GM12878 (cell line): ENCODE results near the gene SLC35G6. TPM values are rescaled to one million over a fixed set of nuclear protein-coding genes. Genes with fewer than 3 reads are reported as not detected.

Experiments used
- ATAC-seq: fragments of 200-7000 bp; cut with Tn5 transposase; 3 replicates; pipeline ENCODE4 v1.9.1; 2020; ENCODE audit warnings: mild to moderate bottlenecking, moderate library complexity
- BruUV-seq: library from RNA; stranded (reverse); fragments of 400-500 nt; replicated peaks from 2 replicates; lab custom pipeline; 2021; lab: Mats Ljungman, UMichigan
- CTCF ChIA-PET: fragments of 300-600 bp; sonication (Branson Sonifier 250); formaldehyde crosslinking; extraction: SDS; loops from one replicate; lab custom pipeline; 2021; ENCODE audit warnings: inconsistent platforms; lab: Yijun Ruan, JAX
- POLR2A ChIA-PET: fragments of 350-600 bp; formaldehyde crosslinking; extraction: SDS; loops from one replicate; lab custom pipeline; 2021; ENCODE audit warnings: inconsistent platforms; lab: Charles Lee
- RAD21 ChIA-PET: fragments of 300-600 bp; sonication (Branson Sonifier 250); formaldehyde crosslinking; loops from one replicate; lab custom pipeline; 2023; ENCODE audit warnings: antibody characterized with exemption; ENCODE audit not compliant: unreplicated experiment; lab: Charles Lee
- SMC1A ChIA-PET: fragments of 300-600 bp; sonication (Branson Sonifier 250); formaldehyde crosslinking; loops from one replicate; lab custom pipeline; 2023; ENCODE audit not compliant: unreplicated experiment, uncharacterized antibody; lab: Charles Lee
- DNase-seq: peaks from one replicate; pipeline ENCODE4 v3.0.0-alpha.2; 2011; ENCODE audit warnings: low read depth, low spot score
- FAIRE-seq: peaks from 3 replicates; lab custom pipeline; 2011; peaks lifted over from hg19 to GRCh38; lab: Jason Lieb, UNC
- H2AFZ ChIP-seq: 2 replicates; pipeline ENCODE4 v1.6.0; 2011; ENCODE audit warnings: low read depth, low read length, control low read depth; ENCODE audit not compliant: control insufficient read depth
- H3K27ac ChIP-seq: 2 replicates; pipeline ENCODE4 v1.5.1; 2011; ENCODE audit warnings: control low read depth; ENCODE audit not compliant: control insufficient read depth, insufficient read depth
- H3K27me3 ChIP-seq, 2 experiments: replicated peaks in 1 of 2; 2 replicates each; pipeline versions ENCODE4 v1.6.0 to v1.6.1; 2011; ENCODE audit warnings: low read length in 1 of 2; ENCODE audit not compliant: control insufficient read depth in 2 of 2, insufficient read depth in 2 of 2
- H3K36me3 ChIP-seq, 2 experiments: 2 replicates each; pipeline ENCODE4 v1.5.1; 2011; ENCODE audit warnings: low read length in 1 of 2; ENCODE audit not compliant: control insufficient read depth in 2 of 2, insufficient read depth in 2 of 2
- H3K4me1 ChIP-seq: 2 replicates; pipeline ENCODE4 v1.6.1; 2011; ENCODE audit warnings: mild to moderate bottlenecking, low read length, moderate library complexity, mixed read lengths; ENCODE audit not compliant: control insufficient read depth, insufficient read depth
- H3K4me2 ChIP-seq: 2 replicates; pipeline ENCODE4 v1.6.0; 2011; ENCODE audit warnings: control low read depth; ENCODE audit not compliant: control insufficient read depth, insufficient read depth
- H3K4me3 ChIP-seq: fragments of 200-600 bp; sonication (generic); 2 replicates; pipeline ENCODE4 v1.5.1; 2016
- H3K79me2 ChIP-seq: 2 replicates; pipeline ENCODE4 v1.6.0; 2011; ENCODE audit warnings: low read length; ENCODE audit not compliant: control insufficient read depth, insufficient read depth
- H3K9ac ChIP-seq: 2 replicates; pipeline ENCODE4 v1.8.0; 2011; ENCODE audit warnings: low read length, control low read depth, mixed read lengths; ENCODE audit not compliant: control insufficient read depth, insufficient read depth
- H3K9me3 ChIP-seq: replicated peaks from 3 replicates; pipeline ENCODE4 v1.5.1; 2011; ENCODE audit warnings: mild to moderate bottlenecking, low read length; ENCODE audit not compliant: control insufficient read depth, insufficient read depth
- H4K20me1 ChIP-seq: 2 replicates; pipeline ENCODE4 v1.6.0; 2011; ENCODE audit not compliant: control insufficient read depth, insufficient read depth
- CBX3 ChIP-seq: fragments of 200-600 bp; sonication (generic); IDR thresholded peaks from 2 replicates; pipeline ENCODE4 v1.6.1; 2016; ENCODE audit warnings: low read depth, borderline replicate concordance
- CTCF ChIP-seq, 3 experiments: IDR thresholded peaks in 2 of 3; conservative IDR thresholded peaks in 1 of 3; 2 replicates each; pipeline ENCODE4 v1.5.1; 2011; ENCODE audit warnings: low read depth in 3 of 3, low read length in 3 of 3, mild to moderate bottlenecking in 3 of 3, control low read depth in 2 of 3, moderate library complexity in 2 of 3, inconsistent platforms in 1 of 3, mixed read lengths in 1 of 3; ENCODE audit not compliant: control insufficient read depth in 2 of 3, insufficient read depth in 1 of 3; ENCODE audit errors: extremely low read depth in 1 of 3
- ESRRA ChIP-seq: IDR thresholded peaks from 2 replicates; pipeline ENCODE4 v1.6.1; 2012; ENCODE audit warnings: mild to moderate bottlenecking, low read length, improper control_type of control experiment
- GATAD2B ChIP-seq: fragments of 450-650 bp; conservative IDR thresholded peaks from 2 replicates; pipeline ENCODE4 v1.6.1; 2017; ENCODE audit warnings: low read depth, mild to moderate bottlenecking, moderate library complexity
- IRF5 ChIP-seq: fragments of 450-650 bp; IDR thresholded peaks from 2 replicates; pipeline ENCODE4 v1.6.1; 2017; ENCODE audit warnings: borderline replicate concordance
- KAT2A ChIP-seq: conservative IDR thresholded peaks from 2 replicates; pipeline ENCODE4 v1.6.1; 2011; ENCODE audit warnings: low read depth, low read length; ENCODE audit not compliant: control insufficient read depth
- MEF2B ChIP-seq: fragments of 450-650 bp; IDR thresholded peaks from 2 replicates; pipeline ENCODE4 v1.6.1; 2018; ENCODE audit warnings: mild to moderate bottlenecking, moderate library complexity; ENCODE audit not compliant: partially characterized antibody, poor library complexity, severe bottlenecking
- NFYB ChIP-seq: IDR thresholded peaks from 2 replicates; pipeline ENCODE4 v1.6.1; 2011; ENCODE audit warnings: low read depth, mild to moderate bottlenecking, low read length, improper control_type of control experiment, moderate library complexity; ENCODE audit not compliant: insufficient read depth
- RBBP5 ChIP-seq: fragments of 200-600 bp; sonication (generic); conservative IDR thresholded peaks from 2 replicates; pipeline ENCODE4 v1.6.1; 2016
- SMAD1 ChIP-seq: fragments of 450-650 bp; IDR thresholded peaks from 2 replicates; pipeline ENCODE4 v1.6.1; 2018; ENCODE audit warnings: mild to moderate bottlenecking, low read depth; ENCODE audit not compliant: partially characterized antibody
- SREBF1 ChIP-seq: IDR thresholded peaks from 2 replicates; pipeline ENCODE4 v1.6.1; 2012; ENCODE audit warnings: mild to moderate bottlenecking, low read length
- SRF ChIP-seq, 2 experiments: IDR thresholded peaks; 2 replicates each; pipeline ENCODE4 v1.6.1; 2011; ENCODE audit warnings: low read depth in 2 of 2, low read length in 2 of 2, mild to moderate bottlenecking in 1 of 2, moderate library complexity in 1 of 2
- TCF12 ChIP-seq: IDR thresholded peaks from 2 replicates; pipeline ENCODE4 v1.6.1; 2011; ENCODE audit warnings: low read depth, mild to moderate bottlenecking, low read length
- TCF7 ChIP-seq: IDR thresholded peaks from 2 replicates; pipeline ENCODE4 v1.6.1; 2014; ENCODE audit warnings: antibody characterized with exemption, borderline replicate concordance
- YY1 ChIP-seq: IDR thresholded peaks from 2 replicates; pipeline ENCODE4 v1.6.1; 2011; ENCODE audit warnings: low read depth, mild to moderate bottlenecking, low read length
- ZNF274 ChIP-seq: IDR thresholded peaks from one replicate; pipeline ENCODE4 v1.8.0; 2011; ENCODE audit not compliant: insufficient read length, insufficient read depth
- WGBS: methylation state at CpG from one replicate; pipeline ENCODE4 v1.1.6; 2016; ENCODE audit warnings: low lambda C conversion rate; ENCODE audit not compliant: insufficient replicate concordance, insufficient coverage; ENCODE audit errors: missing lambda C conversion rate; 5-methylcytosine and 5-hydroxymethylcytosine counted together
- in situ Hi-C: fragments of 300-500 bp; cut with MboI; formaldehyde crosslinking; loops from 9 replicates; pipeline ENCODE4 v1.14.3; 2018; ENCODE audit warnings: mixed read lengths
- intact Hi-C: fragments of 100-400 bp; cut with micrococcal nuclease; formaldehyde crosslinking; loops from one replicate; pipeline ENCODE4 v1.14.2; 2022; ENCODE audit not compliant: unreplicated experiment
- polyA plus RNA-seq, 11 experiments: library from polyadenylated mRNA; depleted of rRNA in 4 of 11; unstranded in 6 of 11; stranded (reverse) in 5 of 11; fragments of >200 nt; fragmentation: Nextera tagmentation in 4 of 11; fragmentation: Illumina TruSeq in 1 of 11; extraction: Ambion mirVana in 4 of 11; extraction: Trizol in 1 of 11; gene quantifications; 1 replicate in 1 of 11; 2 replicates in 10 of 11; pipeline versions ENCODE4 v1.2.1 to v1.2.3, GENCODE V29; 2011 to 2016; ENCODE audit warnings: inconsistent platforms in 2 of 11, missing spikeins in 2 of 11, low read depth in 1 of 11
- total RNA-seq, 4 experiments: library from RNA; depleted of rRNA in 3 of 4; stranded (reverse); fragments of >200 nt in 3 of 4; fragmentation: Illumina TruSeq in 1 of 4; extraction: Trizol in 1 of 4; gene quantifications; 2 replicates each; pipeline versions ENCODE4 v1.2.1 to v1.2.3, GENCODE V29; 2013 to 2021

Gene SLC35G6
- total and polyA plus RNA-seq, 10 of the 15 experiments (the other 5 are each of a cell fraction or from before 2014, with no cell fraction given), result 0.20 TPM; not detected in 9

GRCh38 chr17:7484067-7484918 is 3.0 kb downstream of the SLC35G6 start, which contains the start of gene POLR2A (continued):
- TF ChIP-seq SMAD1 (peak; percentile 98), TCF7 (no peak), TCF12 (peak; percentile 93), SREBF1 (peak; percentile 97), CBX3 (no peak), ZNF274 (no peak), RBBP5 (no peak; the same call in 1 of the 2 replicates), IRF5 (no peak), MEF2B (peak; percentile 57)

GRCh38 chr17:7484919-7485377 is 3.7 kb downstream of the SLC35G6 start:
- WGBS, result 0% methylated on average over 19 of the region's 19 CpGs
- peak; percentile 2; the same call in 2 of the 3 replicates for ATAC-seq
- ChIA-PET POLR2A (interaction anchor here (0.5 to 6.6 kb wide), 12 partner anchors 8 to 448 kb away, joined by 3 to 63 read pairs (median 5); partner anchors contain the start of genes ACAP1, FGF11, TMEM102 and TNFSF13), RAD21 (interaction anchor here (0.7 to 1.9 kb wide), 6 partner anchors 44 to 202 kb away, joined by 3 to 11 read pairs (median 5); partner anchors contain the start of genes FGF11 and TP53), SMC1A (interaction anchor here (1.5 to 3.5 kb wide), 3 partner anchors 41 to 73 kb away, joined by 3 to 24 read pairs (median 6); partner anchors contain the start of genes TMEM102 and TNFSF13), CTCF (interaction anchor here (1.0 to 4.7 kb wide), 7 partner anchors 29 to 202 kb away, joined by 3 to 28 read pairs (median 13); partner anchors contain the start of genes SENP3, TMEM102 and TP53)
- Histone ChIP-seq H3K9me3 (no peaks in the 10 kb centered on the region), H4K20me1 (peaks cover 6% of the 10 kb centered on the region; the same call in 1 of the 2 replicates), H3K79me2 (peaks cover 53% of the 10 kb centered on the region), H2AFZ (no peak overlapping the region), H3K4me1 (no peaks in the 10 kb centered on the region; the same call in 1 of the 2 replicates), H3K4me2 (peak overlapping the region; percentile 68), H3K36me3 (peaks cover 0 to 3% of the 10 kb centered on the region in 2 experiments; a peak in 2 of 4 replicates), H3K4me3 (peak overlapping the region; percentile 91), H3K27me3 (no peaks in the 10 kb centered on the region), H3K27ac (peak overlapping the region; percentile 75), H3K9ac (peak overlapping the region; percentile 89)
- no peak for DNase-seq
- no peak for FAIRE-seq
- BruUV-seq, result no TSS peak
- in situ Hi-C loops, result no loop called here
- intact Hi-C loops, result loop anchor here (1.0 to 10.0 kb wide), 3 partner anchors 30 to 200 kb away; partner anchors contain the start of genes TP53 and WRAP53
- TF ChIP-seq NFYB (no peak), YY1 (no peak), GATAD2B (no peak), ESRRA (no peak), CTCF (IDR thresholded peaks at IDR 0.05 in 2 of 3, conservative IDR thresholded peaks at IDR 0.05 in 1 of 3; ENCODE audit: control insufficient read depth in 2 of 3, extremely low read depth in 1 of 3, insufficient read depth in 1 of 3, low read depth in 3 of 3, low read length in 3 of 3) (0 out of 6 replicates have a peak, but pooled peaks of 1 of the 3 experiments have one; percentile 8), KAT2A (no peak), SRF (IDR thresholded peaks at IDR 0.05; ENCODE audit: low read depth in 2 of 2, low read length in 2 of 2) (no peak)
